Kasumi-1 (cell line): ENCODE measurements around the gene FAIM2.

Experiments used
- DNase-seq, 2 experiments: peaks; one replicate each; lab custom pipeline; 2025; lab: John Stamatoyannopoulos, UW

Gene FAIM2

DNA sequence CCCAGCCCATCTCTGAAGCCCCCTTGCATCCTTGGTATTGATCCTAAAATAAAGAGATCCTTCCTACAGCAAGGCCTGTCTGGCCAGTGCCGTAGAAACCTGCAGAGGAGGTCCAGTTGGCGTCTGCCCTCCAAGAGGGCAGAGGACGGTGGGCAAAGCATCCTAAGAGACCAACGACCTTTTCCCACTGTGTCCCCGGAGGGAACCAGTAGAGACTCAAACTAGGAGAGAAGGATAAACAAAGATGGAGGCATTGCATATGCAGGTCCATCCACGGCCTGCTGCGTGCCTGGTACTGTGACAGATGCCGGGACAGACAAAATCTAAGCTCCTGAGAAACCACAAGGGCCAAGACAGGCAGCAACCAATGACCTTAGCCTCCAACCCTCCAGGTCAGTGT is 79.3 kb downstream of the FAIM2 start:
- no peak for DNase-seq

DNA sequence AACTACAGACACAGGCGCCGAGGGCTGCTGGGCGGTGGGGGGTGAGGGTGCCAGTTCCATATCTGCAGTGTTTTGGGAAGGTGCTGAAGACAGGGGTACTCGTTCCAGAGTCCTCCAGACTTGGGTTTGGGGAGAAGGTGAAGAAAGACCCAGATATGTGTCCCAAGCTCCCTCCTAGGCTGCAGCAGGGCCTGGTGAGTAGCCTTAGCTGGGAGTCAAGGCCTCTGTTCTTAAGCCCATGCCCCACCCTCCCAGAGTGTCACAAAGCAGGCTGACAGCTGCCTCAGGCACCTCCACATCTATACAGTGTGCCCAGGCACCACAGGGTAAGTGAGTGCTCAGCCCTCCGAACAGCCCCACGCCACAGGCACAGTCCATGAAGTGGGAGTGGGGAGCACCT is 79.7 kb downstream of the FAIM2 start:
- DNase-seq = no peak

- DNase-seq = no peak
Measured at GRCh38 chr12:49823350-49823749, 80.3 kb downstream of the FAIM2 start.

GRCh38 chr12:49821373-49822287 is 82.1 kb downstream of the FAIM2 start:
- DNase-seq = no peak

GRCh38 chr12:49819786-49820185 is 83.9 kb downstream of the FAIM2 start:
- DNase-seq = no peak

DNA sequence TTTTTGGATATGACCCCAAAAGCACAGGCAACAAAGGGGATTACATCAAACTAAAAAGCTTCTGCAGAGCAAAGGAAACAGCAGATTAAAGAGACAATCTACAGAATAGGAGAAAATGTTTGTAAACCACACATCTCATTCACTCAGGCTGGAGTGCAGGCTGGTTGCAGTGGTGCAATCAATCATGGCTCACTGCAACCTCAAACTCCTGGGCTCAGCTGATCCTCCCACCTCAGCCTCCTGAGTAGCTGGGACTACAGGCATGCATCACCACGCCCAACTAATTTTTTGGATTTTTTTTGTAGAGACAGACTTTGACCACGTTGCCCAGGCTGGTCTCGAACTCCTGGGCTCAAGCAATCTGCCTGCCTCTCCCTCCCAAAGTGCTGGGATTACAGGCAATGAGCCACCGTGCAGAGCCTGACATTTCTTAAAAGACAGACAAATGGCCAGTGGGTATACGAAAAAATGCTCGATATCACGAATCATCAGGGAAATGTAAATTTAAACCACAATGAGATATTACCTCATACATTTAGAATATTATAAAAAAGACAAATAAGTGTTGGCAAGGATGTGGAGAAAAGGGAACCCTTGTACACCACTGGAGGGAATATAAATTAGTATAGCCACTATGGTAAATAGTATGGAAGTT is 85.3 kb downstream of the FAIM2 start:
- no peak for DNase-seq
